Measurements from ENCODE around the gene GIMAP4. TPM values are rescaled to one million over a fixed set of nuclear protein-coding genes. Genes with fewer than 3 reads are reported as not detected.
"Not testable (repeated sequence)": the region's sequence is repeated elsewhere in the genome, so short reads cannot be mapped to it uniquely, and the experiment has no call there.

The GIMAP4 gene
- 100 to 1,000 TPM in 4 of 5 experiments, 10 to 100 TPM in 1; 74.9 to 413 (median 406) TPM for total RNA-seq
- polyA plus RNA-seq, result 100 to 1,000 TPM; 405 to 762 TPM
- 132 reads per million, percentile 89 among the genes with 10 or more reads in this experiment for total RNA-seq

DNA sequence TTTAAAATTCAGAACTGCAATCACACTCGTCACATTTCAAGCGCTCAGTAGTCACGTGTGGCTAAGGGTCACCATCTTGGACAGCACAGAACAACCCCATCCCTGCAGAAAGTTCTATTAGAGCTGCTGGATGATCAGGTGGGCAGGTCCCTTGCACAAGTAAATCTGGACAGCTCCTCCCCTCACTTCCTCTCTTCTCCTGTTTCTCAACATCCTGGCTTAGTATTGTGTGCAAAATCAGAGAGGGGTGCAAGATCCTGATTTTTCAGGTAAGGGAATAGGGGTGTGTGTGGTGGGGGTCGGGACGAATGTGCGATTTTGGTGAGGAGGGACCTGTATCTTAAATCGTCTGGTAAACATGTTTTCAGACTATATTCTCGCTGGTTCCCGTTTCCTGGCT, at the start of gene GIMAP4:
GIMAP4 (plus strand) TSS at position 222 of the 400 bp plus-strand sequence. CDS start 2,512 bp downstream, outside the sequence.
- DNase-seq (peak in 4 of 9 donors; percentile 21 to 53 (median 42)), ATAC-seq (peak; percentile 58)
- H3K4me1 Mint-ChIP-seq, result peaks cover 39 to 81% (median 70%) of the 10 kb centered on the region in 7 donors
- peaks cover 0 to 37% (median 29%) of the 10 kb centered on the region in 11 donors for H3K9me3 Mint-ChIP-seq
- CTCF ChIA-PET, result interaction anchor here (0.5 to 6.2 kb wide), 25 partner anchors 14 to 189 kb away, joined by 3 to 56 read pairs (median 4); partner anchors contain the start of genes GIMAP1, GIMAP5, GIMAP6 and GIMAP7
- no peaks in the 10 kb centered on the region for H3K27me3 Mint-ChIP-seq
- peak within 1 kb of the TSS; percentile 87 to 99 (median 96) for H3K4me3 Mint-ChIP-seq
- peaks cover 31 to 62% (median 49%) of the 10 kb centered on the region in 5 donors for H3K36me3 Mint-ChIP-seq
- H3K4me3 ChIP-seq (ENCODE audit: low read length), result peak within 1 kb of the TSS; percentile 92
- no peaks in the 10 kb centered on the region for H3K27me3 ChIP-seq (ENCODE audit: control insufficient read depth in 2 of 2, insufficient read depth in 2 of 2, low read length in 2 of 2)
- peaks cover 22 to 30% (median 26%) of the 10 kb centered on the region in 3 experiments for H3K36me3 ChIP-seq (ENCODE audit: control insufficient read depth in 2 of 3, insufficient read depth in 3 of 3, low read length in 3 of 3)
- H3K4me1 ChIP-seq (ENCODE audit: control insufficient read depth in 2 of 2, insufficient read depth in 2 of 2, low read length in 2 of 2), result peaks cover 45 to 68% of the 10 kb centered on the region in 2 donors
- H3K9me3 ChIP-seq (ENCODE audit: control insufficient read depth in 2 of 3, low read length in 3 of 3), result peaks cover 7 to 23% (median 22%) of the 10 kb centered on the region in 3 experiments
- peak within 1 kb of the TSS; percentile 84 for H3K27ac ChIP-seq (ENCODE audit: low read depth, low read length)
- intact Hi-C loops (cut with micrococcal nuclease), result loop anchor here (1.0 to 10.0 kb wide), 4 partner anchors 14 to 282 kb away; partner anchors contain the start of gene GIMAP8 (in 1 of the 2)
- H3K27ac Mint-ChIP-seq, result peak within 1 kb of the TSS; percentile 92 to 99 (median 97)
- POLR2A ChIA-PET, result interaction anchor here (0.6 to 16.1 kb wide), 45 partner anchors 8 to 244 kb away, joined by 3 to 526 read pairs (median 9); partner anchors contain the start of genes ACTR3C, GIMAP1, GIMAP2 and GIMAP5

DNA sequence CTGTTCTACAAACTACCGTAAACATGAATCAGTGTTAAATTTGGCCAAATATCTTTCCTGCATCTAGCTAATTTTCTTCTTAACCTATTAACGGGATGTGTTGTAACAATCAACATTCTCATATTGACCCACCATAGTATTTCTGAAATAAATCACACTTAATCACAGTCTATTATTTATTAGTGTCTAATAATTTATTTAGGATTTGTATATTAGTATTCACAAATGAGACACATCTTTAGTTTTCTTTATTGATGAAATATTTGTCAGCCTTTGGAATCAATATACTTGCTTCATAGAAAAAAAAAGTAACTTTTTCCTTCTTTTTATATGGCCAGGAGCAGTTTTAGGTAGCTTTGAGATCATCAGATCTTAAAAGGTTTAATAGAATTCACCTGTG, 47.9 kb upstream of the GIMAP4 start:
- peak overlapping the region; percentile 93 to 100 (median 99) for H3K4me3 Mint-ChIP-seq
- ATAC-seq (no peak), DNase-seq (no peak)
- H3K9me3 Mint-ChIP-seq, result peaks cover 0 to 32% (median 17%) of the 10 kb centered on the region in 11 donors
- Histone ChIP-seq H3K9me3 (ENCODE audit: control insufficient read depth in 2 of 3, low read length in 3 of 3) (peaks cover 0 to 15% (median 6%) of the 10 kb centered on the region in 3 experiments), H3K4me3 (ENCODE audit: low read length) (peak overlapping the region; percentile 59), H3K27me3 (ENCODE audit: control insufficient read depth in 2 of 2, insufficient read depth in 2 of 2, low read length in 2 of 2) (no peaks in the 10 kb centered on the region), H3K4me1 (ENCODE audit: control insufficient read depth in 2 of 2, insufficient read depth in 2 of 2, low read length in 2 of 2) (peaks cover 2 to 8% of the 10 kb centered on the region in 2 donors), H3K36me3 (ENCODE audit: control insufficient read depth in 2 of 3, insufficient read depth in 3 of 3, low read length in 3 of 3) (peaks cover 13 to 40% (median 18%) of the 10 kb centered on the region in 3 experiments), H3K27ac (ENCODE audit: low read depth, low read length) (peak overlapping the region; percentile 84)
- H3K27me3 Mint-ChIP-seq, result no peaks in the 10 kb centered on the region
- CTCF ChIA-PET, result interaction anchor here (0.6 to 3.3 kb wide), 7 partner anchors 35 to 237 kb away, joined by 3 to 20 read pairs (median 3); partner anchors contain the start of genes GIMAP4, GIMAP6 and GIMAP8
- POLR2A ChIA-PET, result interaction anchor here (0.6 to 13.3 kb wide), 22 partner anchors 9 to 235 kb away, joined by 3 to 829 read pairs (median 18); partner anchors contain the start of genes GIMAP1, GIMAP2, GIMAP4 and GIMAP5
- H3K4me1 Mint-ChIP-seq, result peaks cover 19 to 37% (median 29%) of the 10 kb centered on the region in 7 donors
- peaks cover 42 to 88% (median 72%) of the 10 kb centered on the region in 5 donors for H3K36me3 Mint-ChIP-seq
- peak overlapping the region; percentile 84 to 98 (median 95) for H3K27ac Mint-ChIP-seq
- intact Hi-C loops (cut with micrococcal nuclease), result loop anchor here in 1 of 2 donors (5.0 kb wide), 1 partner anchor 197 kb away; the partner anchor contains the start of genes ACTR3C and LRRC61

DNA sequence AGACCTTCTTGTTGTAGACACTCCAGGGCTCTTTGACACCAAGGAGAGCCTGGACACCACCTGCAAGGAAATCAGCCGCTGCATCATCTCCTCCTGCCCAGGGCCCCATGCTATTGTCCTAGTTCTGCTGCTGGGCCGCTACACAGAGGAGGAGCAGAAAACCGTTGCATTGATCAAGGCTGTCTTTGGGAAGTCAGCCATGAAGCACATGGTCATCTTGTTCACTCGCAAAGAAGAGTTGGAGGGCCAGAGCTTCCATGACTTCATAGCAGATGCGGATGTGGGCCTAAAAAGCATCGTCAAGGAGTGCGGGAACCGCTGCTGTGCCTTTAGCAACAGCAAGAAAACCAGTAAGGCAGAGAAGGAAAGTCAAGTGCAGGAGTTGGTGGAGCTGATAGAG, 47.0 kb upstream of the GIMAP4 start:
- POLR2A ChIA-PET, result interaction anchor here (0.6 to 13.3 kb wide), 34 partner anchors 9 to 234 kb away, joined by 3 to 829 read pairs (median 6); partner anchors contain the start of genes GIMAP1, GIMAP2, GIMAP4 and GIMAP5
- peak overlapping the region; percentile 84 for H3K27ac ChIP-seq (ENCODE audit: low read depth, low read length)
- no peaks in the 10 kb centered on the region for H3K27me3 ChIP-seq (ENCODE audit: control insufficient read depth in 2 of 2, insufficient read depth in 2 of 2, low read length in 2 of 2)
- no peaks in the 10 kb centered on the region for H3K27me3 Mint-ChIP-seq
- peaks cover 0 to 15% (median 12%) of the 10 kb centered on the region in 3 experiments for H3K9me3 ChIP-seq (ENCODE audit: control insufficient read depth in 2 of 3, low read length in 3 of 3)
- H3K27ac Mint-ChIP-seq, result peak overlapping the region; percentile 80 to 98 (median 94)
- peaks cover 22 to 42% (median 36%) of the 10 kb centered on the region in 7 donors for H3K4me1 Mint-ChIP-seq
- ATAC-seq (peak; percentile 29), DNase-seq (peak in 4 of 9 donors; percentile 17 to 51 (median 42))
- peaks cover 8 to 9% of the 10 kb centered on the region in 2 donors for H3K4me1 ChIP-seq (ENCODE audit: control insufficient read depth in 2 of 2, insufficient read depth in 2 of 2, low read length in 2 of 2)
- peaks cover 5 to 41% (median 23%) of the 10 kb centered on the region in 11 donors for H3K9me3 Mint-ChIP-seq
- CTCF ChIA-PET, result interaction anchor here (0.6 to 3.3 kb wide), 9 partner anchors 12 to 236 kb away, joined by 3 to 20 read pairs (median 5); partner anchors contain the start of genes GIMAP1, GIMAP4 and GIMAP8
- peaks cover 44 to 92% (median 75%) of the 10 kb centered on the region in 5 donors for H3K36me3 Mint-ChIP-seq
- peak overlapping the region; percentile 93 to 100 (median 99) for H3K4me3 Mint-ChIP-seq
- H3K4me3 ChIP-seq (ENCODE audit: low read length), result peak overlapping the region; percentile 59
- intact Hi-C loops (cut with micrococcal nuclease), result loop anchor here (1.0 kb wide), 4 partner anchors 47 to 235 kb away; partner anchors contain the start of genes GIMAP1 (in 1 of the 2), GIMAP4 (in 1 of the 2) and GIMAP8 (in 1 of the 2)
- peaks cover 13 to 35% (median 18%) of the 10 kb centered on the region in 3 experiments for H3K36me3 ChIP-seq (ENCODE audit: control insufficient read depth in 2 of 3, insufficient read depth in 3 of 3, low read length in 3 of 3)

DNA sequence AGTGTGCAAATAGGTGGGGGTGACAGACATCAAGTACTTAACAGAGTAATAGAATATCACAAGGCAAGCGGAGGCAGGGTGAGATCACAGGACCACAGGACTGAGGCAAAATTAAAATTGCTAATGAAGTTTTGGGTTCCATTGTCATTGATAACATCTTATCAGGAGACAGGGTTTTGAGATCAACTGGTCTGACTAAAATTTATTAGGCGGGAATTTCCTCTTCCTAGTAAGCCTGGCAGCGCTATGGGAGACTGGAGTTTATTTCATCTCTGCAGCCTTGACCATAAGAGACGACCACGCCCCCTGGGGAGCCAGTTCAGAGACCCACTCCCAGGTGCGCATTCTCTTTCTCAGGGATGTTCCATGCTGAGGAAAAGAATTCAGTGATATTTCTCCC, 44.3 kb upstream of the GIMAP4 start:
- Histone ChIP-seq H3K36me3 (ENCODE audit: control insufficient read depth in 2 of 3, insufficient read depth in 3 of 3, low read length in 3 of 3) (peaks cover 13 to 21% (median 18%) of the 10 kb centered on the region in 3 experiments), H3K27ac (ENCODE audit: low read depth, low read length) (peak overlapping the region; percentile 22), H3K4me1 (ENCODE audit: control insufficient read depth in 2 of 2, insufficient read depth in 2 of 2, low read length in 2 of 2) (peaks cover 8 to 16% of the 10 kb centered on the region in 2 donors), H3K9me3 (ENCODE audit: control insufficient read depth in 2 of 3, low read length in 3 of 3) (peaks cover 3 to 30% (median 17%) of the 10 kb centered on the region in 3 experiments)
- Mint-ChIP-seq H3K9me3 (peaks cover 11 to 69% (median 42%) of the 10 kb centered on the region in 11 donors), H3K27ac (peak overlapping the region; percentile 75 to 98 (median 91)), H3K4me3 (peak overlapping the region; percentile 75 to 100 (median 98)), H3K36me3 (peaks cover 43 to 90% (median 77%) of the 10 kb centered on the region in 5 donors), H3K4me1 (peaks cover 27 to 66% (median 54%) of the 10 kb centered on the region in 7 donors)
- DNase-seq; CTCF ChIA-PET; H3K27me3 ChIP-seq (ENCODE audit: control insufficient read depth in 2 of 2, insufficient read depth in 2 of 2, low read length in 2 of 2); ATAC-seq; intact Hi-C loops (cut with micrococcal nuclease); H3K4me3 ChIP-seq (ENCODE audit: low read length); H3K27me3 Mint-ChIP-seq: not testable (repeated sequence)
- POLR2A ChIA-PET, result interaction anchor here (10.0 to 13.3 kb wide), 5 partner anchors 44 to 223 kb away, joined by 137 to 829 read pairs (median 526); partner anchors contain the start of genes GIMAP4, GIMAP5 and GIMAP8

DNA sequence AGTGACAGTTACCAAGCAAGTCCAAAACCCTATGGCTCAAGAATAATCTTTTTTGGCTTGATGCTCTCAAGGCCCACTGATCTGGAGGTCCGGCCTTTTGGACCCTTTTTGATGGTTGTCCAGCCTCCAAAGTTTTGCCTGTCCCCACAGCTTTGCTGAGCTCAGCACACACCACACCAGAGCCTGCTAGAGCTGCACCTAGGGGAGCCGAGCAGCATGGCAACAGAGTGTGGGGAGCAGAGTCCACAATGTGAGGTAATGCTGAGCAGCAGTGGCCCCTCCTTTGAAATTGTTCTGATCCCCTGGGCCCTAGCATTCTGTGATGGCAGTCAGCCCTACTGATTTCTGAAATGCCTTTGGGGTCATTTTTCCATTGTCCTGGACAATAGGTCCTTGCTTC, 43.2 kb upstream of the GIMAP4 start:
- intact Hi-C loops (cut with micrococcal nuclease), result loop anchor here in 1 of 2 donors (2.0 kb wide), 1 partner anchor 19 kb away; no protein-coding TSS in a partner anchor
- Histone ChIP-seq H3K27ac (ENCODE audit: low read depth, low read length) (peak overlapping the region; percentile 39), H3K36me3 (ENCODE audit: control insufficient read depth in 2 of 3, insufficient read depth in 3 of 3, low read length in 3 of 3) (peaks cover 13 to 21% (median 18%) of the 10 kb centered on the region in 3 experiments), H3K4me3 (ENCODE audit: low read length) (peak overlapping the region; percentile 22), H3K4me1 (ENCODE audit: control insufficient read depth in 2 of 2, insufficient read depth in 2 of 2, low read length in 2 of 2) (peaks cover 8 to 16% of the 10 kb centered on the region in 2 donors), H3K27me3 (ENCODE audit: control insufficient read depth in 2 of 2, insufficient read depth in 2 of 2, low read length in 2 of 2) (no peaks in the 10 kb centered on the region), H3K9me3 (ENCODE audit: control insufficient read depth in 2 of 3, low read length in 3 of 3) (peaks cover 3 to 30% (median 19%) of the 10 kb centered on the region in 3 experiments)
- peaks cover 41 to 90% (median 74%) of the 10 kb centered on the region in 5 donors for H3K36me3 Mint-ChIP-seq
- peaks cover 26 to 73% (median 65%) of the 10 kb centered on the region in 7 donors for H3K4me1 Mint-ChIP-seq
- ATAC-seq, result no peak
- H3K27me3 Mint-ChIP-seq, result no peaks in the 10 kb centered on the region
- DNase-seq, result no peak
- peaks cover 22 to 79% (median 45%) of the 10 kb centered on the region in 11 donors for H3K9me3 Mint-ChIP-seq
- CTCF ChIA-PET, result interaction anchor here (0.5 to 1.4 kb wide), 3 partner anchors 10 to 175 kb away, joined by 3 read pairs; no protein-coding TSS in a partner anchor
- peak overlapping the region in 7 of 10 donors; percentile 13 to 100 (median 72) for H3K4me3 Mint-ChIP-seq
- POLR2A ChIA-PET, result interaction anchor here (0.6 to 17.4 kb wide), 13 partner anchors 9 to 231 kb away, joined by 3 to 217 read pairs (median 6); partner anchors contain the start of genes GIMAP1, GIMAP4, GIMAP5 and GIMAP7
- peak overlapping the region in 8 of 9 donors; percentile 32 to 98 (median 92) for H3K27ac Mint-ChIP-seq
